ENCODE measurements around the gene SLC26A9. TPM values are rescaled to one million over a fixed set of nuclear protein-coding genes. Genes with fewer than 3 reads are reported as not detected.

SLC26A9 gene, protein sequence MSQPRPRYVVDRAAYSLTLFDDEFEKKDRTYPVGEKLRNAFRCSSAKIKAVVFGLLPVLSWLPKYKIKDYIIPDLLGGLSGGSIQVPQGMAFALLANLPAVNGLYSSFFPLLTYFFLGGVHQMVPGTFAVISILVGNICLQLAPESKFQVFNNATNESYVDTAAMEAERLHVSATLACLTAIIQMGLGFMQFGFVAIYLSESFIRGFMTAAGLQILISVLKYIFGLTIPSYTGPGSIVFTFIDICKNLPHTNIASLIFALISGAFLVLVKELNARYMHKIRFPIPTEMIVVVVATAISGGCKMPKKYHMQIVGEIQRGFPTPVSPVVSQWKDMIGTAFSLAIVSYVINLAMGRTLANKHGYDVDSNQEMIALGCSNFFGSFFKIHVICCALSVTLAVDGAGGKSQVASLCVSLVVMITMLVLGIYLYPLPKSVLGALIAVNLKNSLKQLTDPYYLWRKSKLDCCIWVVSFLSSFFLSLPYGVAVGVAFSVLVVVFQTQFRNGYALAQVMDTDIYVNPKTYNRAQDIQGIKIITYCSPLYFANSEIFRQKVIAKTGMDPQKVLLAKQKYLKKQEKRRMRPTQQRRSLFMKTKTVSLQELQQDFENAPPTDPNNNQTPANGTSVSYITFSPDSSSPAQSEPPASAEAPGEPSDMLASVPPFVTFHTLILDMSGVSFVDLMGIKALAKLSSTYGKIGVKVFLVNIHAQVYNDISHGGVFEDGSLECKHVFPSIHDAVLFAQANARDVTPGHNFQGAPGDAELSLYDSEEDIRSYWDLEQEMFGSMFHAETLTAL
- polyA plus RNA-seq (2013, experiment 1 of 4), result 0.81 TPM
- 0.87 TPM for polyA plus RNA-seq (2013, experiment 2 of 4)
- 0.27 TPM for polyA plus RNA-seq (2013, experiment 3 of 4)
- 0.32 TPM for polyA plus RNA-seq (2013, experiment 4 of 4)

DNA sequence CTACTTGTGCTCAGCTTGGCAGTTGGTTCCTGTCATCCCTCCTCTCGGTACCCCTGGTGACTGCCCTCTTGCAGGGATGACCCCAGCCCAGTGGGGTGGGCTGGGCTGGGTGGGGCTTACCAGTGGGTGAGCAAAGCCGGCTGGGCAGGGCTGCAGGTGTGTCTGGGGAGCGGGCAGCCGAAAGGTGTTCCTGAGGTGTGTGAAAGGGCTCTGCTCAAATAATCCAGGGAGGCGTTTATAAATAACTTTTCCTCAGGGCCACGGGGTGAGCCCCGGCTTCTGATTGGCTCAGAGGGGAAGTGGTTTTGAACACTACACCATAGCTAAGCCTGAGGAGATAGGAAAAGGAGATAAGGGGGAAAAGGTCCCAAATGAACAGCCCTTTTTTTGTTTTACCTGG lies at the start of gene SLC26A9:
SLC26A9 (minus strand) TSS at position 212 of the 400 bp plus-strand sequence. CDS start 7,636 bp downstream, outside the sequence.
- Histone ChIP-seq H3K4me1 (ENCODE audit: control insufficient read depth, insufficient read depth, low read length) (peaks cover 32% of the 10 kb centered on the region), H3K27me3 (ENCODE audit: control insufficient read depth, insufficient read depth, low read length, poor library complexity, severe bottlenecking) (no peaks in the 10 kb centered on the region), H3K4me3 (ENCODE audit: insufficient read depth, low read depth, low read length) (no peak within 1 kb of the TSS), H3K36me3 (ENCODE audit: control insufficient read depth, insufficient read depth, low read length) (no peaks in the 10 kb centered on the region), H3K27ac (ENCODE audit: insufficient read depth, low read depth, low read length, poor library complexity, severe bottlenecking) (no peak within 1 kb of the TSS), H3K9me3 (ENCODE audit: control insufficient read depth, low read length) (no peaks in the 10 kb centered on the region)
- 81 to 83% methylated on average over 7 of the region's 7 CpGs for WGBS, 2 experiments

DNA sequence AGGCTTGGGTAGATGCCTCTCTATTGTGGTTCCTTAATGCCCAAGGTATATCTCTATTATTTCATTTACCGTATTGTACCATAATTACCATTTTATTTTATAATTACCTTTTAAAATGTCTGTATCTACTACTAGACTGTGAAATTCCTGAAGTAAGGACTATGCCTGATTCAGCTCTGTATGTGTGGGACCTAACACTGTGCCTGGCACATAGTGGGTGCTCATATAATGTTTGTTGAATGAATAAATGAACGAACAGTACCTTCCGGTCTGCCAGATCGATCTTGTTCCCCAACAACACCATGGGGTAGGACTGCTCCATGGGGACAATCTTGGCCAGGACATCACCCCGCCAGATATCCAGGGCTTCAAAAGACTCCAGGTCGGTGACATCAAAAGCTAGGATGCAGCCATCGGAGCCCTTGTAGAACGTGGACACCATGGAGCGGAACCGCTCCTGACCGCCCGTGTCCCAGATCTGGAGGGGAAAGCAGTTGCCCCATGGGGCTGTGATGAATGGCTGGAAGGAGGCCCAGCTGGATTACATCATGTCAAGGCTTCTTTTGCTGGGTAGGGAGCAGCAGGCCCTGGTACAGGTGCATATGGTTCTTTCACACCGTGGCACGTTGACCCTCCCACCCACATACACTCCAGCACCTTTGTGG lies 49.1 kb upstream of the SLC26A9 start:
- peaks cover 4% of the 10 kb centered on the region for H3K4me1 ChIP-seq (ENCODE audit: control insufficient read depth, insufficient read depth, low read length)
- 94 to 96% methylated on average over 13 of the region's 14 CpGs for WGBS, 2 experiments
- H3K4me3 ChIP-seq (ENCODE audit: insufficient read depth, low read depth, low read length), result no peak overlapping the region
- H3K36me3 ChIP-seq (ENCODE audit: control insufficient read depth, insufficient read depth, low read length), result no peaks in the 10 kb centered on the region
- H3K27ac ChIP-seq (ENCODE audit: insufficient read depth, low read depth, low read length, poor library complexity, severe bottlenecking), result no peak overlapping the region
- no peaks in the 10 kb centered on the region for H3K9me3 ChIP-seq (ENCODE audit: control insufficient read depth, low read length)
- no peaks in the 10 kb centered on the region for H3K27me3 ChIP-seq (ENCODE audit: control insufficient read depth, insufficient read depth, low read length, poor library complexity, severe bottlenecking)

DNA sequence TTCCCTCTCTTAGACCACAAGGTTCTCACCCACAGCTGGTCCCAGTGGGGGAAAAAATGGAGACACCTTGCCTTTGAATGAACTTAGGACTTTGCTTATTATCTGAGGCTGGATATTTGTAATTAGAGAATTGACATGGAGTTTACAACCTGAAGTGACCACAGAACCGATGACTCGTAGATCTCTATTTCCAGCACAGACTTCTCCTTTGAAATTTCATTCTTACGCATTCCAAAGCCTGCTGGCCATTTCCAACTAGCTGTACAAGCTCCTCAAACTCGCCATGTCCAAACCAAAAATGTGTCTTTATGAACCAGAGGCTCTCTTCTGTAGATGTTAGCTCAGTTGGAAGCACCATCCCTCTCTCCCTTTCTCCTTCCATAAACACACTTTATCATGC lies 48.0 kb upstream of the SLC26A9 start:
- H3K27me3 ChIP-seq (ENCODE audit: control insufficient read depth, insufficient read depth, low read length, poor library complexity, severe bottlenecking), result no peaks in the 10 kb centered on the region
- H3K4me1 ChIP-seq (ENCODE audit: control insufficient read depth, insufficient read depth, low read length), result peaks cover 4% of the 10 kb centered on the region
- no peak overlapping the region for H3K27ac ChIP-seq (ENCODE audit: insufficient read depth, low read depth, low read length, poor library complexity, severe bottlenecking)
- 94 to 95% methylated on average over 4 of the region's 4 CpGs for WGBS, 2 experiments
- no peaks in the 10 kb centered on the region for H3K9me3 ChIP-seq (ENCODE audit: control insufficient read depth, low read length)
- no peak overlapping the region for H3K4me3 ChIP-seq (ENCODE audit: insufficient read depth, low read depth, low read length)
- no peaks in the 10 kb centered on the region for H3K36me3 ChIP-seq (ENCODE audit: control insufficient read depth, insufficient read depth, low read length)

DNA sequence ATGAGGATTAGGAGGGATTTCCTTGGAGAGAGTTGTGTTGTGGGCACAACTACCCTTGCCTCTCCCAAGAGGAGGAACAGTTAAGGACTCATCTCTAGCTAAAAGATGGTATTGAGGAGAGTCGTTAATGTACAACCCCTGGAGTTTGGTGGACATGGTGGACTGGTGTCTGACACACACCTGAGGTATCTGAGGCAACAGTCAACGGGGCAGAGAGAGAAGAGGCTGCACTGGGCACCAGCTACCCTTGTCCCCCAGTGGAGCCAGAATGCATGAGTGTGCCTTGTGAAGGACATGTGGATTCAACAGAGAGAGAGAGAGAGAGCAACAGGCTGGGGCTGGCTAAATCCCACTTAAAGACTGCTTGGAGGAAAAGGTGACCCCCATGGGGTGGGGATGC lies 47.0 kb upstream of the SLC26A9 start:
- H3K27ac ChIP-seq (ENCODE audit: insufficient read depth, low read depth, low read length, poor library complexity, severe bottlenecking), result no peak overlapping the region
- H3K36me3 ChIP-seq (ENCODE audit: control insufficient read depth, insufficient read depth, low read length), result no peaks in the 10 kb centered on the region
- no peak overlapping the region for H3K4me3 ChIP-seq (ENCODE audit: insufficient read depth, low read depth, low read length)
- no peaks in the 10 kb centered on the region for H3K9me3 ChIP-seq (ENCODE audit: control insufficient read depth, low read length)
- peaks cover 4% of the 10 kb centered on the region for H3K4me1 ChIP-seq (ENCODE audit: control insufficient read depth, insufficient read depth, low read length)
- no peaks in the 10 kb centered on the region for H3K27me3 ChIP-seq (ENCODE audit: control insufficient read depth, insufficient read depth, low read length, poor library complexity, severe bottlenecking)
- WGBS, 2 experiments, result 87 to 90% methylated on average over 2 of the region's 2 CpGs

DNA sequence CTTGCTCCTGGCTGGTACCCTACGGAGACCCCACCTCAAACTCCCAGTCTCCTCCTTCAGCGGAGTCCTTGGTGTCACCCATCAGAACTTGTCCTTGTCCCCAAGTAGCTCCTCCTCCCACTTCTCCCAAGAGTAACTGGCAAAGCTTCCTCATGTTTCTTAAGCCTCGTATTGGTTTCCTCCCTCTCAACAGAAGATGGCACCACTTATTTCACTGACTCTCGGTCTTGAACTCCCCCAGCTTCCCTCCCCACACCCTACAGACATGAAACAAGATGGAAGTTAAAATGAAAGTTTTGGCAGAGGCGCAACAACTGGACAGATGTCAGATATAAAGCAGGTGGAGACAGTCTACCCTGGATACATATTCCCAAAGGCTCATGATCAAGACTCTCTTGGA lies 46.5 kb upstream of the SLC26A9 start:
- WGBS, 2 experiments, result 87 to 92% methylated on average over 5 of the region's 5 CpGs
- Histone ChIP-seq H3K4me3 (ENCODE audit: insufficient read depth, low read depth, low read length) (no peak overlapping the region), H3K27ac (ENCODE audit: insufficient read depth, low read depth, low read length, poor library complexity, severe bottlenecking) (no peak overlapping the region), H3K4me1 (ENCODE audit: control insufficient read depth, insufficient read depth, low read length) (peaks cover 4% of the 10 kb centered on the region), H3K27me3 (ENCODE audit: control insufficient read depth, insufficient read depth, low read length, poor library complexity, severe bottlenecking) (no peaks in the 10 kb centered on the region), H3K9me3 (ENCODE audit: control insufficient read depth, low read length) (no peaks in the 10 kb centered on the region), H3K36me3 (ENCODE audit: control insufficient read depth, insufficient read depth, low read length) (no peaks in the 10 kb centered on the region)

DNA sequence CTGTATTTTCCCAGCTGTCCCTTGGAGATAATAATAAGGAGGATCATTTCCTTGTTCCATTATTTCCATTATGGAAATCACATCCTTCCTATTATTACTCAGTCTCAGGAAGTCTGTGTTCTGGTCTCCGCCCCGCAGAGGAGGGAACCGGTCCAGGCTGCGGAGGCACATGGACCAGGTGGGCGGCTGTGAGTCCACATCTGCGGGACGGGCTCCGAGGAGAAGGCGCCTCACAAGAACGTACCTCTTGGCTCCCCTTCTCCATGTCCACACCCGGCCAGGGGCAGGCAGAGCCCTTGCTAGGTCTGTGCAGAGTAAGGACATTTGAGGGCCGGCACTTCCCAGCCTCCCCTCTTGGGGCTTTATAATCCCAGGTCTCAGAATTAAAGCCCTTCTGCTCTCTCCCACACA lies 45.3 kb upstream of the SLC26A9 start:
- no peaks in the 10 kb centered on the region for H3K9me3 ChIP-seq (ENCODE audit: control insufficient read depth, low read length)
- H3K36me3 ChIP-seq (ENCODE audit: control insufficient read depth, insufficient read depth, low read length), result no peaks in the 10 kb centered on the region
- no peak overlapping the region for H3K4me3 ChIP-seq (ENCODE audit: insufficient read depth, low read depth, low read length)
- H3K27ac ChIP-seq (ENCODE audit: insufficient read depth, low read depth, low read length, poor library complexity, severe bottlenecking), result no peak overlapping the region
- H3K4me1 ChIP-seq (ENCODE audit: control insufficient read depth, insufficient read depth, low read length), result no peaks in the 10 kb centered on the region
- no peaks in the 10 kb centered on the region for H3K27me3 ChIP-seq (ENCODE audit: control insufficient read depth, insufficient read depth, low read length, poor library complexity, severe bottlenecking)
- 89 to 90% methylated on average over 12 of the region's 12 CpGs for WGBS, 2 experiments

DNA sequence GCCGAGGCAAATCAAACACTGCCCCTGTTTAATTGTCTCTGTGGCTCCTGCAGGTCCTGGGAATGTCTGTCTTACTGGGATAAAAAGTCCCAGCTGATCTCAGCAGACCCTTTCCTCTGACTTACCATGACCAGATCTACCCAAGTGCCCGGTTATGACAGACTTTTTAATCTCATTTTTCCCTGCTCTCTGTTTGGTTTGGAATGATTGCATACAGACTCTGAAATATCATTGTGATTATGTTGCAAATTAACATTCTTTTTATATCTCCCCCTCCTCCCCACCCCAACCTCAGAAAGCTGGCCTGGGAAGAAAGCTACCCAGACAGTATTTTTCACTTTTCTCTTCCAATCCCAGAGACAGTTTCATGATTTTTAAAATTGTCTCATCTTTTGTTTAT lies 43.6 kb upstream of the SLC26A9 start:
- 73 to 75% methylated on average over 2 of the region's 2 CpGs for WGBS, 2 experiments
- no peak overlapping the region for H3K4me3 ChIP-seq (ENCODE audit: insufficient read depth, low read depth, low read length)
- H3K27me3 ChIP-seq (ENCODE audit: control insufficient read depth, insufficient read depth, low read length, poor library complexity, severe bottlenecking), result no peaks in the 10 kb centered on the region
- H3K36me3 ChIP-seq (ENCODE audit: control insufficient read depth, insufficient read depth, low read length), result no peaks in the 10 kb centered on the region
- no peak overlapping the region for H3K27ac ChIP-seq (ENCODE audit: insufficient read depth, low read depth, low read length, poor library complexity, severe bottlenecking)
- H3K4me1 ChIP-seq (ENCODE audit: control insufficient read depth, insufficient read depth, low read length), result no peaks in the 10 kb centered on the region
- H3K9me3 ChIP-seq (ENCODE audit: control insufficient read depth, low read length), result no peaks in the 10 kb centered on the region

DNA sequence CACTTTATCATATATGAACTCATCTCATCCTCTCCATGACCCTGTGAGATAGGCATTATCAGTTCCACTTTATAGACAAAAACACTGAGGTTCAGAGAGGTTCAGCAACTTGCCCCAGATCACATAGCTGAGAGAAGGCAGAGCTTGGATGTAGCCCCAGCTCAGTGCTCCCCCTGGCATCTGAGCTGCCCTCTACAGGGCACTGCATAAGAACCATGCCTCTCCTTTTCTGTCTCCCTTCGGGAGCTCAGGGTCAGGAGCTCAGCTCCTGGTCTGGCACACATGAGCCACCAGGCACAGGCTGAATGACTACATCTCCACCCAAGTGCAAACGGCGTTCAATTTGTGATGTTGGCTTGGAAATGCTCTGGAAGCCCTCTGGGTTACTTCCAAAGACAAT lies 43.0 kb upstream of the SLC26A9 start:
- Histone ChIP-seq H3K36me3 (ENCODE audit: control insufficient read depth, insufficient read depth, low read length) (no peaks in the 10 kb centered on the region), H3K4me3 (ENCODE audit: insufficient read depth, low read depth, low read length) (no peak overlapping the region), H3K27ac (ENCODE audit: insufficient read depth, low read depth, low read length, poor library complexity, severe bottlenecking) (no peak overlapping the region), H3K4me1 (ENCODE audit: control insufficient read depth, insufficient read depth, low read length) (no peaks in the 10 kb centered on the region), H3K9me3 (ENCODE audit: control insufficient read depth, low read length) (no peaks in the 10 kb centered on the region), H3K27me3 (ENCODE audit: control insufficient read depth, insufficient read depth, low read length, poor library complexity, severe bottlenecking) (no peaks in the 10 kb centered on the region)
- WGBS, 2 experiments, result 92 to 97% methylated on average over 3 of the region's 3 CpGs

DNA sequence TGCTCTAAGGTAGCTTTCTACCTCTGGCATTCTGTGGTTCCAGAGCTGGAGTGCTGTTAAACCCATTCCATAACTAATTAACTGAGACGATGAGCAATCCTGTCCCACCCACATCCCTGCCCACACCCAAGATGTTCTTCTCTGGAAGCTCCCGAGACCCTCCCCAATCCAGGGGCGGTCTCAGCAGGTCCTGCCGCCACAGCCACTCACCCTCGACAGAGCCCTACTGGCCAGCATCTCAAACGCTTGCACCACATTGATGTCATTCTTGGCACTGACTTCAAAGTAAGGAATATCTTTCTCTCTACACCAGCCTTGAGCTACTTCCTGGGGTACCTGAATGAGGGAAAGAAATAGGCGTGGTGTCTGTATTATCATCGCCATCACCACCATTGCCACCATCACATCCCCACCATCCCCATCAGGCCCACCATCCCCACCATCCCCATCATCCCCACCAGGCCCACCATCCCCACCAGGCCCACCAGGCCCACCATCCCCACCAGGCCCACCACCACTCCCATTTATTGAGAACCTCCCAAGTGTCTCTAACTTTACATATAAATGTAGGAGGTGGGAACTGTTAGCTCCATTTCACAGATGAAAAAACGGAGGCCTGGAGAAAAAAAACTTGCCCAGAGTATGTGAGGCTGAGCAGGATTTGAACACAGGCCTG lies 42.2 kb upstream of the SLC26A9 start:
- WGBS, 2 experiments, result 92 to 95% methylated on average over 9 of the region's 9 CpGs
- H3K27ac ChIP-seq (ENCODE audit: insufficient read depth, low read depth, low read length, poor library complexity, severe bottlenecking), result no peak overlapping the region
- H3K4me3 ChIP-seq (ENCODE audit: insufficient read depth, low read depth, low read length), result no peak overlapping the region
- H3K27me3 ChIP-seq (ENCODE audit: control insufficient read depth, insufficient read depth, low read length, poor library complexity, severe bottlenecking), result no peaks in the 10 kb centered on the region
- no peaks in the 10 kb centered on the region for H3K4me1 ChIP-seq (ENCODE audit: control insufficient read depth, insufficient read depth, low read length)
- H3K9me3 ChIP-seq (ENCODE audit: control insufficient read depth, low read length), result no peaks in the 10 kb centered on the region
- no peaks in the 10 kb centered on the region for H3K36me3 ChIP-seq (ENCODE audit: control insufficient read depth, insufficient read depth, low read length)
